Bone marrow (tissue), 2 donors: ENCODE results near the gene B4GAT1.
A peak's percentile ranks its signal among the peaks of the same experiment; 100 is the strongest.
"Not testable (repeated sequence)": the region's sequence is repeated elsewhere in the genome, so short reads cannot be mapped to it uniquely, and the experiment has no call there.

Experiments
- DNase-seq, 2 donors: peaks; one replicate each; lab custom pipeline; 2025; lab: John Stamatoyannopoulos, UW

The B4GAT1 gene

DNA sequence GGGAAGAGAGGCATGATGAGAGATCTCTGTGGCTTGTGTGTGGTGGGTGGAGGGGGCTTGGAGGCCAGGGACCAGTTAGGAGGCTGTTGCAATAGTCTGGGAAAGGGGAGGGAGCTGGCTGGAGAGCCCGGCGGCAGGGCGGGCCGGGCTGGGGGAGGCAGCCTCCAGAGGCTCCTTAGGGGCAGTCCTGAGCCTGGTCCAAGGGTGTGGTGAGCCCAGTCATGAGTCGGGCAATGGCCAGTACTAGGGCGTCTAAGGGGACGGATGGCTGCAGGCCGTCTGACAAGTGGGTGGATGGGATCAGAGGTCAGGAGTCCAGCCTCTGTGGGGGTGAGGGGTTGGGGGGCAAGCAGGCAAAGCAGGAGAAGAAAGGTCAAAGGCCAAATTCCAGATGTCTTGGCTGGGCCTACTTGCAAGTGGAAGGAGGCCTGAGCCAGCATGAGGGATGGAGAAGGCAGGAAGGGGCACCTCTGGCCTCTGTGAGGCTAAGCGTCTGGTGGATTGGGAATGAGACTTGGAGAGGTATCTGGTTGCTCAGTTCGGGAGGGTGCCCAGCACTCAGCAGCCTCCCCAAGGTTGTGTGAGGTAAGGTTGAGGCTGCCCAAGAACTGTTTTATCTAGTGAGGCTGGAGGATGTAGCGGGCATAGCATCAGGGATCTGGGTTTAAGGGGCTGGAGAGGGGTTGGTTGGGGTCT, 24.5 kb downstream of the B4GAT1 start:
- no peak for DNase-seq

DNA sequence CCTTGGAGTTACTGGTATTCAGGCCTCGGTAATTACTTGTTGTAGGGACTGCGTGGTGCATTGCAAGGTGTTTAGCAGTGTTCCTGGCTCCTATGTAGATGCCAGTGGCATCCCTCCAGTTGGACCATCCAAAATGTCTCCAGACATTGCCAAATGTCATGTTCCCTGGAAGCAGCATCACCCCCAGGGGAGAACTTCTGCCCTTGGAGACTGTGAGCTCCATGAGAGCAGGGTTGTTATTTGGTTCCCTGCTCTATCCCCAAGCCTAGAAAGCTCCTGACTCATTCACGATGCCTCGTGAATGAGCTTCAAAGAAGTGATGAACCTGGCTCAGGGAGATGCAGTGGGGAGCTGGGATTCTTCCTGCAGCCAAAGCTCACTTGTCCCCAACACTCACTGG, 25.8 kb downstream of the B4GAT1 start:
- no peak for DNase-seq

DNA sequence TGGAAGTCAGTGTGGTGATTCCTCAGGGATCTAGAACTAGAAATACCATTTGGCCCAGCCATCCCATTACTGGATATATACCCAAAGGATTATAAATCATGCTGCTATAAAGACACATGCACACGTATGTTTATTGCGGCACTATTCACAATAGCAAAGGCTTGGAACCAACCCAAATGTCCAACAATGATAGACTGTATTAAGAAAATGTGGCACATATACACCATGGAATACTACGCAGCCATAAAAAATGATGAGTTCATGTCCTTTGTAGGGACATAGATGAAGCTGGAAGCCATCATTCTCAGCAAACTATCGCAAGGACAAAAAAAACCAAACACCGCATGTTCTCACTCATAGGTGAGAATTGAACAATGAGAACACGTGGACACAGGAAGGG, 26.7 kb downstream of the B4GAT1 start:
- DNase-seq = not testable (repeated sequence)

DNA sequence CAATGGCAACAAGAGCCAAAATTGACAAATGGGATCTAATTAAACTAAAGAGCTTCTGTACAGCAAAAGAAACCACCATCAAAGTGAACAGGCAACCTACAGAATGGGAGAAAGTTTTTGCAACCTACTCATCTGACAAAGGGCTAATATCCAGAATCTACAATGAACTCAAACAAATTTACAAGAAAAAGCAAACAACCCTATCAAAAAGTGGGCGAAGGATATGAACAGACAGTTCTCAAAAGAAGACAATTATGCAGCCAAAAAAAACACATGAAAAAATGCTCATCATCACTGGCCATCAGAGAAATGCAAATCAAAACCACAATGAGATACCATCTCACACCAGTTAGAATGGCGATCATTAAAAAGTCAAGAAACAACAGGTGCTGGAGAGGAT, 27.1 kb downstream of the B4GAT1 start:
- DNase-seq = not testable (repeated sequence)

DNA sequence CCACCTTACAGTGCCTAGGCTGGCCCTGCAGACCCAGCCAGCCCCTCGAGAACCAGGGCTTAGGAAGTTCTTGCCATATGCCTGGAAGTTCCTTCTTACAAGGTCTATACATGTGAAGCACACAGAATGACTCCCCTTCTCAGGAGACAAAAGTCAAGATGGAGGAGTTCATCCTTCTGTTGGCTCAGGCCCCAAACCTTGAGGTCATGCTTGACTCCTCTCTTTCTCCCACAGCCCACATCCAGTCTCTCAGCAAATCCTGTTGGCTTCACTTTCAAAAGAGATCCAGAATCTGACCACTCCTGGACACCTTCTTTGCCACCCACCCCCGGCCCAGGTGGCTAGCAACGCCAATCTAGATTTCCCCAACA, 28.8 kb downstream of the B4GAT1 start:
- no peak for DNase-seq

- peak; percentile 31 to 53 for DNase-seq
Measured at GRCh38 chr11:66317723-66318599, 29.5 kb downstream of the B4GAT1 start.

DNA sequence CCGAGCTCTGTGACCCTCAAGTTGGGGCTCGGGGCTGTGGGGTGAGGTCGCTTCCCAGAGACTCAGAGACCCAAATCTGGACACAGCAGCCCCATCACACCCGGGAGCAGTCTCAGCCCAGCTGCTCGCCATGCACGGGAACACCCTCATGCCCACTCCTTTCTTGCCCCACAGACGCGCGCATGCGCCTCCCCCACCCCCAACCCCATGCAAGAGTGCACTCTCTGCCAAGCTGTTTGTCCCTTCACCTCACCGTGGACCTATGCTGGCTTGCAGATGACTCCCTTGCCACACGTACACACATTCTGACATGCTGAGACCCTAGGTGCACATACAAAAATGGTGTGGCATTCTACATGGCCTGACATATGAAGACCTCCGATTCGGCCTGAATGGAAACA, 30.1 kb downstream of the B4GAT1 start:
- DNase-seq = no peak

DNA sequence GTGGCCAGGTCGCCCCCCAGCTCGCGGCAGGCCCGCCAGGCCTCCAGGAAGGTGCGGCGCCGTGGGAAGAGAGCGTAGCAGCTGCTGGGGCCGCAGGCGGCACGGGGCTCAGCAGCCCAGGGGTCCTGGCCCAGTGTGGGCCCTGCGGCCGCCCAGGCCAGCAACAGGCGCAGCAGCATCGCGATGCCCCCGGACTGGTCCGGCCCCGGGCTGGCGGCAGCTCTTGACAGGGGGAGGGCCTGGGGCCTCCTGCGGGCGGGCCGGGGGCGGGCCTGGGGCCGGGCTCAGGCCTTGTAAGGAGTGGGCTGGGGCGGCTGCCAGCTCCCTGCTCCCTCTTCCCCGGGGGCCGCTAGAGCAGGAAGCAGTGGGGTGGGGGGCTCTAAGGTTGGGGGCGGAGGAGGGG, 30.6 kb downstream of the B4GAT1 start, which contains the start of gene CD248:
CD248 (minus strand) TSS at position 196 of the 403 bp plus-strand sequence; CDS start at position 179, 17 bp downstream.
- no peak for DNase-seq

GRCh38 chr11:66315921-66316811, 31.3 kb downstream of the B4GAT1 start:
- no peak for DNase-seq

DNA sequence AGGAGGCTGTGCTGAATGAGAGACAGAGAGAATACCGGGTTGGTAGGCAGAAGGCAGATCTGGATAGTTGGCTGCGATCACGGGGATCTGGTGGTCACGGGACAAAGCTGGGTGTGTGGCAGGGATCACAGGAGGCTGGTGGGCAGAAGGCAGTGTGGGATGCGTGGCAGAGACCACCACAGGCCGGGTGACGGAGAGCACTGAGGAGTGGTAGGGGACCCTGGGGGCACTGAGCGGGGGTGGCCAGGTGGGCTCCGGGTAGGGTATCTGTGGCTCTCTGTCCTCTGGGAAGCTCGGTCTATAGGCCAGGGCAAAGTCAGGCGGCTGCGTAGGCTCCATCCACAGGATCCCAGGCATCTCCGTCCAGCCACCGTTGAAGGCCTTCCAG, 31.9 kb downstream of the B4GAT1 start:
- DNase-seq = no peak

- no peak for DNase-seq
Measured at GRCh38 chr11:66314561-66315497, 32.6 kb downstream of the B4GAT1 start.

- DNase-seq = no peak
Measured at GRCh38 chr11:66314186-66314501, 33.3 kb downstream of the B4GAT1 start.

DNA sequence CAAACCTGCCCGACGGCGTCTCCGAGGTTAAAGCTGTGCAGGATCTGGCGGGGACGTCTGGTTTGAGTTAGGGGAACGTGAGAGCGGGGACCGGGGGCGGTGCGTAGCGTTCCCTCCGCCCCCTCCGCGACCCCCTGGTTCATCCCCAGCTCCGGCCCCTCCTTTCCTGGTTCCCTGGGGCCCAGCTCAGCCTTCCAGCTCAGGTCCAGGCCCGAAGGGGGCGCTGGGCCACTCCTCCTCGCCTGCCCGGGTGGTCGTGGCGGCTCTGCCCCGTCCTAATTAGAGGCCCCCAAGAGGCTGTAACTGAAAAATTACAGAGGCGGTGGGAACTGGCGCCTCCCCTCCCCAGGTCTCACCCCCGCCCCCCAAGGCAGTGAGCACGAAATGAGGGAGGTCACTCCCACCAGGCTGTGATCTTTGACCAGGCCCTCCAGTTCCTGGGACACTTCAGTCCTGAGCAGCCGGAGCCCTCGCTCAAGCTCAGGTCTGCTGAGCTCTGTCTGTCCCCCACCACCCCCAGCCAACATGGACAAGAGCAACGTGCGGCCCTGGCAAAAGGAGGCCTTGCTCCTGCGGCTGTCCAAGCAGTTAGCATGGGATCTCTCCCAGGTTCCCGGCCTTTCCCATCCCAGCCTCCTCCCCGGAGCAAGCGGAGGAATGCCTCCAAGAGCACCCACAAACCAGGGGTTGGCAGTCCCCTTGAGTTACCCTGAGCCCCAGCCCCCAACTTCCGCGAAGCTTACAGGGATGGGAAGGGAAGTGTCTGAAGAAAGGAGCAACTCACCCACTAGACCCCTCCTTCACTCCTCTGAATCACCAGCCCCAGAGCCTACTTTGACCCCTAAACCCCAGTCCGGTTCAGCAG, 33.9 kb downstream of the B4GAT1 start:
- DNase-seq = no peak

DNA sequence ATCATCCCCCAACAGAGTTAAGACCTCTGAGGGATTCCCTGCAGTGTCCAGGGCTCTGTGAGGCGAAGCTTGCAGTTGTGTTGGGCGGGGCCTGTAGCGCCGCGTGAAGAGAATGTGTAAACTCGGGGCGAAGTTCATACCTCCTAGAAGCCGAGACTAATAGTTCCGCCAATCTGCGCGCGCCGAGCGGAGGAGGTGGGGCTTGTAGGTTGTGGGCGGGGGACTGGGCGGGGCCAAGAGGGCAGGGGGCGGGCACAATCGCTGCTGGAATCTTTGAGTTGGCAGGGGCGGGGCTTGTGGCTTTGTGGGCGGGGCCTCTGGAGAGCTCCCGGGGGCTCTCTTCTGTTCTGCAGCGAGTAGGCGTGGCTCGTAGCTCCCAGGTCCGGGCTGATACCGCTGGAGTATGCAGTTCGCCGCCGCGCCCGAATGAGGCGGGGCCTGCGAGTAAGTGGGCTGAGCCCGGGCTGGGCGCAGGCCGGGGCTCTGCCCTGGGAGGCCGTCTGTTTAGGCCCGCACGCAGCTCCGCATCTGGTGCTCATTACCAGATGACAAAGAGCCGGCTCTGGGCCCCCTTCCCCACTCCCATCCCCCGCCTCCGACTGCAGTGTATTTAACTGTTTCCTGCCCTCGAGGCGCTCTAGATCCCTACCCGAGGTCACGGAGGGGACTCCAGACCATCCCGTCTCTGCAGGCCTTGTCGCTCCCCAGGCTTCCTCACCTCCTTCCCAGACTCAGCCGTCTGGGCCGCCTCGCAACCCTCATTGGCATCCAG, 34.7 kb downstream of the B4GAT1 start:
- peak; percentile 96 to 97 for DNase-seq

- peak; percentile 87 to 96 for DNase-seq
Measured at GRCh38 chr11:66311965-66312548, 35.4 kb downstream of the B4GAT1 start.

DNA sequence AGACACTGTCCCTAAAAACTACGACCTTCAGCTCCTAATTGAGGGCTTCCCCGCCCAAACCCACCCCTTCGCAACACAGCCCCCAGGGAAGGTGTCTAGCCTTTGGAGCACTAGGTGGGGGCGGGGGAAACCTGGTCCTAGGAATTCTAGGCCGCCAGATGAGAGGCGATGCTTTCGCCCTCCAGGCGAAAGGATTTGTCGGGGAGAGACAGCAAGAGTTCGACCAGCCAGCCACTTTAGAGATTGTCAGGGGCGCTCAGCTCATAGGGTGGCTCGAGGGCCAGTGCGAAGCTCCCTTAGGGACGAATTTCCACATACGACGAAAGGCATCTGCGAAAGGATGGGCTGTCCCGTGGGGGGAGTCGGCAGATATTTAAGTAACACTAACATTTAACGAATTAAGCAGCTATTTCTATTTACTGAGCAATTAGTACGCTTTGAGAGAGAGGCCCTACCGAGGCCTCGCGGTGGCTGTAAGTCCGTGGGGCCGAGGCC, 35.9 kb downstream of the B4GAT1 start:
- no peak for DNase-seq

DNA sequence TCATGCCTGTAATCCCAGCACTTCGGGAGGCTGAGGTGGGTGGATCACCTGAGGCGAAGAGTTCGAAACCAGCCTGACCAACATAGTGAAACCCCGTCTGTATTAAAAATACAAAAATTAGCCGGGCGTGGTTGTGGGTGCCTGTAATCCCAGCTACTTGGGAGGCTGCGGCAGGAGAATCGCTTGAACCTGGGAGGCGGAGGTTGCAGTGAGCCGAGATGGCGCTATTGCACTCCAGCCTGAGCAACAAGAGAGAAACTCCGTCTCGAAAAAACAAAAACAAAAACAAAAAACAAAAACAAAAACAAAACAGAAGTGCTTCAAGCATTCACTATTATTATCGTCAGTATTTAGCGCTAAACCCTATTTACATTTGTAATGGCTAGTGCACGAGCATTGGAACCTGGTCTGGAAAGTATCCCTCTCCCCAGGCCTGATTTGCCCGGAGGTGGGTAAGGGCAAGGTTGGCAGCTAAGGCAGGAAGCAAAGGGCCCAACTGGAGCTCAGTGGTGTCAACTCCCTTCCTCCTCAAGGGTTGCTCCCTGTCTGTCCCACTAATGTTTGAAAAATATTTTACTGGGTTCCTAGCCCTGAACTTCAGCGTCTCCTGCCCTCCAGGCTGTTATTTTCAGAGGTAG, 36.5 kb downstream of the B4GAT1 start:
- DNase-seq = not testable (repeated sequence)

- DNase-seq = no peak
Measured at GRCh38 chr11:66310324-66310723, 37.1 kb downstream of the B4GAT1 start.
